Stimulated activated CD4-positive, alpha-beta T cell treated with anti-CD3 and anti-CD28 coated beads, Interleukin-12 subunit alpha, Interleukin-12 subunit beta, amount 100 ng/mL, for 48 hours (primary cell): ENCODE data around the gene CTXN3.

Experiments used
- DNase-seq, 3 donors: peaks; one replicate each; pipeline ENCODE4 v3.0.0-alpha.2; 2020; ENCODE audit warnings: low read depth in 2 of 3, low spot score in 1 of 3

Gene CTXN3

DNA sequence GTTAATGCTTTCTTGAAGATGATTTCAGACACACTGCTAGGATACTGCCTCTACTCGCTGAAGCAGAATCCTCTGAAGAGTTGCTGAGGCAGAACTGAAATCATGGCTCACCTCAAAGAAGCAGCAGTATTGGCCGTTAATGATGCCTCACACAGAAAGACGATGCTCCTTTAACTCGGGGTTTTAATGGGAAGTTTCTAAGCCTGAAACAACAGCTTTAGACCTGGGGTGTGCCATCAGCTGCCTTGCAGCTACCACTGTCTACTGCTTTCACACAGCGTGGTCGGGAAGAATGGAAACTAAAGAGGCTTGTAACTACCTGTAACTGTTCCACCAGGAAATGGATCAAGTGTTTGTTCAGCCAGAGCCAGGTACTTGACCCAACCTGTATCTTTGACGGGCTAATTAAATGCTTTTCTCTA is at the start of gene CTXN3:
CTXN3 (plus strand) TSS at position 65 of the 422 bp plus-strand sequence. CDS start 8,440 bp downstream, outside the sequence.
- DNase-seq, result no peak

DNA sequence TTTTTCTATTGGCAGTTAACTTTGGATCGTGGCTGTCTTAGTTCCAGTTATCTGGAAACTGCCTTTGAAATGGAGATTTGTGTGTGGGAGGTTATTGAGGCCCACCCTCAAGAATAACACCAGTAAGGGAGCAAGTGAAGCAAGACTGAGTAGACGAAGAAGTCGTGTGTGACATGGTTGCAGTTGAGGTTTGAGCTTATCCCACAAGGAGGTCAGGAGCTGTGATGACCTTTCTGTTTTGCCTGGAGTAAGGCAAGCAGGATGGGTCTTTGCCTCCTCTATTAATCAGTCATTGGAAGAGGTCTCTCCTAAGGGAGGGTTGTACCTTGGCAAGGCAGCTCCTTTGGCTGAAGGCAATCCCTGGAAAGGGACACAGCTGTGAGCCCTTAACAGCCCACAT is 49.6 kb upstream of the CTXN3 start:
- no peak for DNase-seq

DNA sequence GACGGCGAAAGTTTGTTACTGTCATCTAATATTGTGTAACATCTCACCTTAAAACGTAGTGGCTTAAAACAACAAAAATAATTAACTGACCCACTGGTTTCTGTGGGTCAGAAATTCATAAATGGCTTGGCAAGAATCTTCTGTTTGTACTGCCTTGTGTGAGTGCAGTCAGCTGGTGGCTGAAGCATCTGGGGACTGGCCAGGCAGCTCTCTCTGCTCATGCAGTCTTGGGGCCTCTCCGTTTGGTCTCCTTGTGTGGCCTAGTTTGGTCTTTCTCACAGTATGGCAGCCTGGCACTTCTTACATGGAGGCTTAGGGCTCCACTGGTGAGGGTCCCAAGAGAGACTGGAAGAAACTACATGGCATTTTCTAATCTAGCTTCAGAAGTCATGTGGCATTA is 49.0 kb upstream of the CTXN3 start:
- no peak for DNase-seq

DNA sequence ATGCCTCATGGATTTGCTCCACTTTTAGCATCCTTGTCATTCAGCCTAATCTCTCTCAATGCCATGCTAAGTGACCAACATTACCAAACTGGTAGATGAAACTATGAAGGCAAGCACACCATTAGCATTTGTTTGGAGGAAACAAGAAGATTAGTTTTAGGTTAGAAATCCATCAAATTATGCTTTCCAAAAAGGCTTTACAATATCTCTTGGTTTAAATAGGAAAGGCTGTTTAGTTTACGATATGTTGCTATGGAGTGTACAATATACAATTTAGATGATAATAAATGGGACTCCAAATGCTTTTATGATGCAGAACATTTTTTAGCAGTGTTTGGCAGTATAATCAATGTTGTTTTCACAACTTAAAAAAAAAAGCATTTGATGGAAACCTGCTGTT is 47.8 kb upstream of the CTXN3 start:
- DNase-seq, result no peak

DNA sequence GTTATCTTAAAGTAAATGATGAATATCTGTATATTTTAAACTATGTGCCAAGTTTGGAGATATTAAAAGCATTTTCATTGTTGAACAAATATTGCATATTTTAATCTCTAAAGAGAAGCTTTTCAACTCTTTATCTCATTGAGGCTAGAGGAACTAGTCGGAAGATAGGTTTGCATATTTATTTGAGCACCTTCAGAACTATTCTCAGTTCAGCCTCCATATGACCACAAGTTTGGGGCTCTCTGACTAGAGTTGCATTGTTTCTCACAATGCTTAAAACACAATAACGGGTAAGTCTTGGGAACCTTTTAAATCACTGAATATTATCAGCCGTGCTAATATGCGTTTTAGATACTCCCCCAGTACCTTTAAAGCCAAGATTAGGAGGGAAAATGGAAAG is 47.3 kb upstream of the CTXN3 start:
- DNase-seq, result no peak

DNA sequence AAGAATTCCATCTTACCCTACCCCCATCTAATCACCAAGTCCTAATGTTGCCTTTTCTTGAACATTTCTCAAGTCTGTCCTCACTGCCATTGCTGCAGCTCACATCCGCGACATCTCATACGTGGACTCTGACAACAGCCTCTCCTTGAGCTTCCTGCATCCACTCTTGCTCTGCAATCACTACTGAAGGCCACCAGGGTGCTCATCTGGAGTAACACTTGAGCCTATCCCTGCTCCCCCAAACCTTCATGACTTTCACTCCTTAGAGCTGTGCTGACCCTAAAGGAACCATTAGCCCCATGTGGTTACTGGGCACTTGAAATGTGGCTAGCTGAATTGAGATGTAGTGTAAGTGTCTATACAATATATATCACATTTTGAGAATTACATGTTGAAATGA is 46.4 kb upstream of the CTXN3 start:
- no peak for DNase-seq

DNA sequence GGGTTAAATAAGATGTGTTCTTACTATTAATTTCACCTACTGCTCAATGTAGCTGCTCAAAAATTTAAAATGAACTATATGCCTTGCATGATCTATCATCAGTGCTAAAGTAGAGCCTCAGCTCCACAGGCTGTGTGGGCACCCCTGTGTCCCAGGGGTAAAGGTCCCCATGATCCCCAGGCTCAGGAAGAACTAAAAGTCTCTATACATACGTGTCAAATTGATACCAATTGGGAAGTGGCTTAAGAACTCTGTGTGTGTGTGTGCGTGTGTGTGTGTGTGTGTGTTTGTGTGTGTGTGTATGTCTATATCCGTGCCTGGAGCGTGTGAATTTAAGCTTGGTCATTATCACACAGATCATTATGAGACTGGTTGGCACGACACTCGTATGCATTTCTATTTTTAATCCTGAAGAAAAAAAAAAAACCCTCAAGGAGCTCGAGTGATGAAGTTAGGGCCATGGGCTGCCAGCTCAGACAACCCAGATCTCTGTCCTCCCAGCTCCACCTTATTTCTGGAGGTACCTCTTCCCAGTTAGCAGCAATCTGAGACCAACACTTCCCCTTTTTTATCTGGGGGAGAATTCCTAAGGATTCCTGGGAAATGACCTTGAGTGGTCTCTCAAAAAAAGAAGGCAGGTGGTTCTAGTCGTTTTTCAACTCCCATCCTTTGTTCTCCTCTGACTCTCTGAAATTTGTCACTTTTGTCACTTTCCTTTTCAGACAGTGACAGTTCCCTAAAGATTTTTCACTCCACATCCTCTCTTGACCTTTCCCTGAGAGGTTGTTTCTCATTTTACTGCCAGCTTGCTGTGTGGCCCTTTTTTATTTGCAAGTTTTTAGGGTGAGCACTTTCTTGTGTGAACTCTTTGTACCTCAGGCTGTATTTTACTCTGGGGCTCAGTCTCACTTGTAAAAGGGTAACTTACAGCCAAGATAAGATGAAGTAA is 45.7 kb upstream of the CTXN3 start:
- DNase-seq, result no peak

DNA sequence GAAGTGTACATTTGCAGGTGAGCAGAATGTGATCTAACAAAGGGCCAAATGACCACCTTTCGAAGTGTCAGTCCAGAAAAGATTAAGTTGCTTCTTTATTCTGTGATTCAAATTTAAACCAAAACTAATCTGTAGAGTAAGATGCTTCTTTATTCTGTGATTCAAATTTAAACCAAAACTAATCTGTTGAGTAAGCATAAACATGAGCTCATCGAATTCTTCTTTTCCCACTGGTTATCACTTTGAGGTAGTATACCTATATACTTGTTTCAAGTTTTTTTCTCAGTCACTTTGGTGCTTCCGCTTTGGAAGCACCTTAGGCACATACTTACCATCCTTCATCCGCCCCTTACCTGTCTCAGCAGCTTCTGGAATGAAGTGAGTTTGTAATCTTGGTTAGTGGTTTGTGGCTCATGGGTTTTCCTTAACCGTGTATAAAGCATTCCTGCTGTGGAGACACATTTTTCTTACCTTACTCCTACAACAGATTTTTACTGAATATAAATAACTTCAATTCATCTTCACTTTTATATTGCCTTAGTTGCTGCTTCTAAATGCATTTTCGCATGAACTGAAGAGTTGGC is 40.7 kb upstream of the CTXN3 start:
- no peak for DNase-seq

DNA sequence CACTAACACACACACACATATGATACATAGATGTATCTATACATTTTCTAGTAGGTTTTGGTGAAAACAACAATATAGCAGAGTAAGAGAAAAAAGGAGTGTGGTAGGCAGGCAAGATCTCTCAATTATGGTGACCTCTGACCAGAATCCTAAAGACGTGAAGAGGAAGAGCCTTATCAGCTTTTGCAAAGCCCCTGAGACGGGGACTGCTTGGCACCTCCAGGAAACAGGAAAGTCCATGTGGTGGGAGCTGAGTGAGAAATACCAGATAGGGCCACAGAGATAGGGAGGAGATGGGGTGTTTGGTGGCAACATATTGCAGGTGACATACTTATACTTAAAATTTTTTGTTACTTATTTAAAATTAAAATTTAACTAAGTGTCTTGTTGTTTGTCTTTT is 39.9 kb upstream of the CTXN3 start:
- DNase-seq, result no peak

DNA sequence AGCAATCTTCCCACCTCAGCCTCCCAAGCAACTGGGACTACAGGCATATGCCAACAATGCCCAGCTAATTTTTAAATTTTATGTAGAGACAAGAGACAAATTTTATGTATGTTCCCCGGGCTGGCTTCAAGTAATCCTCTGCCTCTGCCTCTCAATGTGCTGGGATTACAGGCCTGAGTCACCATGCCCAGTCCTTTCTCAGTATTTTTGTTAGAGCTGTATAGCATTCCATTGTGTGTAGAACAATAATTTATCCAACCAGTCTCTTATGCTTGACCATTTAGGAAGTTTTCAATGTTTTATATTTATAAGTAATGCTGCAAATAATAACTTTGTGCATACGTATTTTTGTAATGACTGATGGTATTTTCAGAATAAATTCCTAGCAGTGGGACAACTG is 38.9 kb upstream of the CTXN3 start:
- no peak for DNase-seq

DNA sequence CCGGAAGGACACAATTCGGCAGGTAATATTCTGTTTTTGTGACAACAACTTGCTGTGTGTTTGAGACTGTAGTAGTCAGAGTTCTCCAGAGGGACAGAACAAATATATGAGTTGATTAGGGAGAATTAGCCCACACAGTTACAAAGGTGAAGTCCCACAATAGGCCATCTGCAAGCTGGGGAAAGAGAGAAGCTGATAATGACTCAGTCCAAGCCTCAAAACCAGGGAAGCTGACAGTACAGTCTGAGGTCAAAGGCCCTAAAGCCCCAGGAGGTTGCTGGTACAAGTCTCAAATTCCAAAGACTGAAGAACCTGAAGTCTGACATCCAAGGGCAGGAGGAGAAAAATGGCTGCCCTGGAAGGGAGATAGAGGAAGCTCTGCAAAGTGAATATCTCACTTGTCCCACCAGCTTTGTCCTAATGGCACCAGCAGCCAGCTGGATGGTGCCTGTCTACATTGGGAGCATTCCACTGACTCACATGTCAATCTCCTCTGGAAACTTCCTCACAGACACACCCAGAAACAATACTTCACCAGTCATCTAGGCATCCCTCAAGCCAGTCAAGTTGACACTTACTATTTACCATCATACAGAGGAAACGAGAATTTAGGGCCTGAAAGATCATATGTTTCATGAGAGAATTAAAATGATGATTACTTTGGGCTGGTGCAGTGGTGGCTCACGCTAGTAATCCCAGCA is 36.3 kb upstream of the CTXN3 start:
- DNase-seq, result no peak

DNA sequence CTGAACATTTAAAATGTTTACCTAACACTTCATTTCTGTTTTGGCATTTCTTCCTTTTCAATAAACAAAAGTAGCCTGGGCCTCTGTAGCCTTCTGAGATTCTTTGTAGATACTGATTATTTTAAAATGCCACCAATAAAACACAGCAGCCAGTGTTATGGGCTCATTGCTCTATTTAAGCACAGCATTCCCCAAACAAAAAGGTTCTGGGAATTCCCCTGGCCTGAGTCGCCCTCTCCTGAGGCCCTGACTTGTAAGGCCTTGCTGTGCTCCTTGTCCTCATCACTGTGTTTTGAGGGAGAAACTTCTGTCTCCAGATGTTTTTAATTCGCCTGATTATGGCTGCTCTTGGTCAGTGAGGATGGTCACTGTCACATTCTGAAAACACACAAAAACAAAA is 33.0 kb upstream of the CTXN3 start:
- no peak for DNase-seq

DNA sequence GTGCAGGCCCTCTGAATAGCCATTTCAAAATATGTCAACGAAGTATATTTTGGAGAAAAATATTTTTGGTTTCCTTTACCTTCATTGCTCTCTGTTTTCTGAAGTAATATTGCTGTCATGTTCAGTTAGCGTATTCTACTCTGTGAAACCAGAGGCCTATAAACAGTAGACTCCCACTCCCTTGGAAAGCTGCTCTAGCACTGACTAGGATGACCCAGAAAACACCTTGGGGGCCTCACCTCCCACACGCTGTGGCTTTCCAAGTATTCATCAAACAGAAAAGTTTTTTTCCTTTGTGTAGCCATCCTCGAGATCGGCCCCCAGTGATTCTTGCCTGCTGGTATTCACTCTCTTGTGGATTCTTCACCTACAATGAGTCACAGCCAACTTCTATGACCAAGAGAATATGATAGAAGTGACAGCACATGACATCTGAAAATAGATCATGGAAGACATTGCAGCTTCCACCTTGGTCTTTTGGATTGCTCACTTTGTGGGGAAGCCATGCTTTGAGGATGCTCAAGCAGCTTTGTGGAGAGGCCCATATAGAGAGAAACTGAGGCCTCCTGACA is 28.9 kb upstream of the CTXN3 start:
- DNase-seq, result no peak

DNA sequence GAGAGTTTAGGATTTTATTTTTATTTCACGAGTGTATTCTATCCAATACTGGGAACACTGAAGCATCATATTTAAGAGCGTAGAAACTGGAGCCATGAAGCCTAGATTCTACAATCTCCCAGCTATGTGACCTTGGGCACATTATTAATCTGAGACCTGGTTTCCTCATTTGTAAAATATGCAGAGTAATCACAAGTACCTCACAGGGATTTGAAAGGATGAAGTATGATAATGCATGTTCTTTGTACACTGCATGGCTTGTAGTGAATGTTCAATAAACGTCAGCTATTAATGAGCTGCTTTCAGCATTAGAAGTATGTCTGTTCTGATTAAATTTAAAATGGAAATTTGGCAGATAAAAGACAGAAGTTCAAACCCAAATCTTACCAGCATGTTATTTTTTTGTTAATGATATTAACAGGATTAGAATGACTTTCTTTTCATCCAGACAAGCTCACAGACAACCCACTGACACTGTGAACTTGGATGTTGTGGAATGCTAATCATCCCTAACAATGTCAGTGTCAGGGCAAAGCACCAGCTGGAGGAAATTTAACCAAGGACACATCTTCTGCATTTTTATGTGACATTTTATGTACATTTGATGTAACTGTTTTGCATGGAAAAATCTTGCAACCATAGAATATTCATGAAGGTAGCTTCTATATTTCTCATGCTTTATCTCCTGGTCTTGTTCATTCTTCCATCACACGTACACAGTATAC is 27.1 kb upstream of the CTXN3 start:
- no peak for DNase-seq

DNA sequence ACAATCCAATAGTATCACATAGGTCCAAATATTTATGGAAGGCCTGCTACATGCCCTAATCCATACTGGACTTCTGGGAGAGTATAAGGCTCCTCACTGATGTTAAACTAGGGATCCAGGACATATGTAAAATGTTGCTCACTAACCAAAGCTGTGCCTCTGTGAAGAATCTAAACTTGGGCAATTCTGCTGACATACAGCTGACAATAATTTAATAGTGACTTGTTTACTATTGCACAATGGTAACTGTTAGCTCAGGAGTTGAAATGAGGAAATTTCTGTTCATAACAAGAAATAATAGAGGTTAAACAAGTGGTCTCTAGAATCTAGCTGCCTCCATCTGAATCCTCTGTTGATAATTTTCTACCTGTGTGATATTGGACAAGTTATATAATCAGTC is 14.9 kb upstream of the CTXN3 start:
- no peak for DNase-seq

DNA sequence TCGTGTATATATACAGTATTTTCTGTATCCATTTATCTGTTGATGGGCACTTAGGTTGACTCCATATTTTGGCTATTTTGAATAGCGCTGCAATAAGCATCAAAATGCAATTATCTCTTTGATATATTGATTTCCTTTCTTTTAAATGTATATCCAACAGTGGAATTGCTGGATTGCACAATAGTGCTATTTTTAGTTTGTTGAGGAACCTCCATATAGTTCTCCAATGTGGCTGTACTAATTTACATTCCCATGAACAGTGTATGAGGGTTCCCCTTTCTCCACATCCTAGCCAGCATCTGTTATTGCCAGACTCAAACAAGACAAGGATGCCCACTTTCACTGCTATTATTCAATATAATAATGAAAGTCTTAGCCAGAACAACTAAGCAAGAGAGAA is 9.1 kb upstream of the CTXN3 start:
- DNase-seq, result no peak

DNA sequence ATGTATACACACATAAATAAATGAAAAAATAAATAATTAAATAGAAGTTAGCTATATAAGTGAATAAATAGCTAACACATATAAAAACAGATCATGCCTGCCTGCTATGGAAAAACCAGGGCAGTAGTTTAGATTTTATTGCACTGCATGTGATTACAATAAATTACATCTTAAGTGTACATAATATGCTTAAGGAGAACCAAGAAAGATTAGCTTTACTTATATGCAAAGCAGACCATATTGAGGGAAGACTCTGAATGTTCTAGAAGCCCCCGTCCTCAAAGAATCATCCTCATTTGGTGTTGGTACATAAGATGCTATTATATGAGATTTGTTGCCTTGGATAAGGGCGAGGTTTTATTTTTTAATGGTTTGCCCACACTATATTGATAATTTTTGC is 5.9 kb upstream of the CTXN3 start:
- no peak for DNase-seq

DNA sequence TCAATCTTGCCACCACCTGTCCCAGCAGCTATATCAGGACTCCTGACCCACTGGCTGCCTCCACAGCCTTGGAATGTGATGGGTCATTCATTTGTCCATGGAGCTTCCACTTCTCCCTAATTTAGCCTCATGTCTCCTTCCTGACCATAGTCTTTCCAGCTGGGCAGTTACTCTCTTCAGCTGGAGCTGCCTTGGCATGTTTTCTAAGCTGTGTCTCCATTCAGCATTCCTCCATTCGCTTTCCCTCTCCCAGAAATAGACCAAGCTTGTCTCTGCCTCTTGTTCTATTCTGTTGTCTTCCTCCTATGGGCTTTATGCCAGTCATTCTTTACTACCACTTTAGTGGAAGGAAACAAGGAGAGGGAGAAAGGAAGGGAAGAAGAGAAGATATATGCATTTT is 5.3 kb upstream of the CTXN3 start:
- no peak for DNase-seq

DNA sequence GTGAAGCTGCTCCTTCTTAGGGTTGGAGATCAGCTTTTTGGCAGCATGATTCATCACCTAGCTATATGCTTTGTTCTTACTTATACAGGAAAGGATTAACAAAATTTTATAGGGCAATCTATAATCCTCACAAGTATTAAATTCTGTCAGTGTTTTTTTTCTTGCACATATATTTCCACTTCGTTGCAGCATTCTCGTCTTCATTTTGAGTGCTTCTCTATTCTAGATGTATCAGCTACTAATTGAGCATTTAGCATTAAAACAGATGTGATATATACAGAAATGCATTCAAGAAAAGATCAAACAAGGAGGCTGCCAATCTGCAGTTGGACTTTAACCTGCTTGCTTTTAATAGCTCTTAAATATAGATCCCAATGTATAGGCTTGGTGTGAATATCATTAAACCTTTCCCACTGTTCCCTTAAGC is 3.6 kb upstream of the CTXN3 start:
- DNase-seq, result no peak

DNA sequence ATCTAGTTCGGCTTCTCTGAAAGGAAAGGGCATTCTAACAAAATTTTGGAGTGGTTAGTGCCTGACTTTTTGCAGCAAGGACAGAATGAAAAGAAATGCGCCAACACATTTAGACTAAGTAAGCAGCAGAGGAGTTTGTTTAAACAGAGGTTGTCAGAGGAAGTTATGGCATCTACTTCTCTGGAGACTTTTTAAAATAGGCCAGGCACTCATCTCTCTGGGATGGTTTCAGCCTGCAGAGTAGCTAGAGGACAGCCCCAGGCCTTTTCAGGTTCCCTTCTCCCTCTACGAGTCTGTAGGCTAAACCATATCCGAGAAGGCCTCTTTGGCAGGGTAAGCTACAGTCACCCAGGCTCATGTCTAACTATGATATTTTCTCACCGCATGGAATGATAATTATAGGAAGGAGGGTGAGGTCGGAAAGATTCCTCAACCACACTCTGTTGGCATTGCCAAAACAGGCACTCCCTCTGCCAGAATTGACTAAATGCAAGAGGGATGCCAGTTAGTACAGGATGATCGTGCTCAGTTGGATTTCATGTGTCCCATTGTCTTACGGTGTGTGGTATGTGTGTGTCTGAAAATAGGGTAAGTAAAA is 1.4 kb upstream of the CTXN3 start:
- DNase-seq, result no peak

DNA sequence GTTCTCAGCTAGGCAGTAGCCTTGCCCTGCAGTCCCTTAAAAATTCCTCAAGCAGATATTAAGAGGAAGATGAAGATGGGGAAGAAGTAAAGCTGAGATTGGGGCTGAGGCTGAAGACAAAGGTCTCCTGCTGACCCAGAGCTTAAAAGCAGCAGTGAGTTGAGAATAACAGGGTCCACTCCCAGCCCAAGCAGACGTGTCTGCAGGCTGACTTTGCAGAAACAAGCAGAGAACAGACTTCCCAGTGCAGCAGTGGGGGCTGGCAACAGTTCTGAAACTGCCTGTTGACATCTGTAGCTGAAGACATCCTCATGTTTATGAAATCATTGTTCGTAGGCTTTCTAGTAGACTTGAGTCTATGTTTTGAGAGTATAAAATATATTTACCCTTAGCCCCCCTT is 1.1 kb downstream of the CTXN3 start:
- DNase-seq, result no peak
